ENCODE measurements around the gene LCORL.

- no peak for TF ChIP-seq CTCF (IDR thresholded peaks at IDR 0.05 in 2 of 3, conservative IDR thresholded peaks at IDR 0.05 in 1 of 3; ENCODE audit: borderline replicate concordance in 1 of 3, insufficient read depth in 1 of 3, low read depth in 2 of 3, low read length in 2 of 3)
- TF ChIP-seq POLR2AphosphoS5 (IDR thresholded peaks at IDR 0.05; ENCODE audit: low read depth, low read length), result no peak
- TF ChIP-seq EZH2 (IDR thresholded peaks at IDR 0.05), result no peak
- TF ChIP-seq, protein P1, sequence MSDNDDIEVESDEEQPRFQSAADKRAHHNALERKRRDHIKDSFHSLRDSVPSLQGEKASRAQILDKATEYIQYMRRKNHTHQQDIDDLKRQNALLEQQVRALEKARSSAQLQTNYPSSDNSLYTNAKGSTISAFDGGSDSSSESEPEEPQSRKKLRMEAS (IDR thresholded peaks at IDR 0.05), result no peak
- TF ChIP-seq POLR2A (IDR thresholded peaks at IDR 0.05; ENCODE audit: borderline replicate concordance, extremely low read depth, insufficient read depth, insufficient read length), result no peak
- TF ChIP-seq EGR1 (IDR thresholded peaks at IDR 0.05; ENCODE audit: low read depth), result no peak
- TF ChIP-seq, protein P2, sequence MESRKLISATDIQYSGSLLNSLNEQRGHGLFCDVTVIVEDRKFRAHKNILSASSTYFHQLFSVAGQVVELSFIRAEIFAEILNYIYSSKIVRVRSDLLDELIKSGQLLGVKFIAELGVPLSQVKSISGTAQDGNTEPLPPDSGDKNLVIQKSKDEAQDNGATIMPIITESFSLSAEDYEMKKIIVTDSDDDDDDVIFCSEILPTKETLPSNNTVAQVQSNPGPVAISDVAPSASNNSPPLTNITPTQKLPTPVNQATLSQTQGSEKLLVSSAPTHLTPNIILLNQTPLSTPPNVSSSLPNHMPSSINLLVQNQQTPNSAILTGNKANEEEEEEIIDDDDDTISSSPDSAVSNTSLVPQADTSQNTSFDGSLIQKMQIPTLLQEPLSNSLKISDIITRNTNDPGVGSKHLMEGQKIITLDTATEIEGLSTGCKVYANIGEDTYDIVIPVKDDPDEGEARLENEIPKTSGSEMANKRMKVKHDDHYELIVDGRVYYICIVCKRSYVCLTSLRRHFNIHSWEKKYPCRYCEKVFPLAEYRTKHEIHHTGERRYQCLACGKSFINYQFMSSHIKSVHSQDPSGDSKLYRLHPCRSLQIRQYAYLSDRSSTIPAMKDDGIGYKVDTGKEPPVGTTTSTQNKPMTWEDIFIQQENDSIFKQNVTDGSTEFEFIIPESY (IDR thresholded peaks at IDR 0.05; ENCODE audit: extremely low read depth, insufficient replicate concordance, low read length), result no peak
- TF ChIP-seq EZH2phosphoT487 (IDR thresholded peaks at IDR 0.05; ENCODE audit: borderline replicate concordance), result no peak
- TF ChIP-seq FOSL1 (IDR thresholded peaks at IDR 0.05; ENCODE audit: low read depth), result no peak
- TF ChIP-seq, protein P3, sequence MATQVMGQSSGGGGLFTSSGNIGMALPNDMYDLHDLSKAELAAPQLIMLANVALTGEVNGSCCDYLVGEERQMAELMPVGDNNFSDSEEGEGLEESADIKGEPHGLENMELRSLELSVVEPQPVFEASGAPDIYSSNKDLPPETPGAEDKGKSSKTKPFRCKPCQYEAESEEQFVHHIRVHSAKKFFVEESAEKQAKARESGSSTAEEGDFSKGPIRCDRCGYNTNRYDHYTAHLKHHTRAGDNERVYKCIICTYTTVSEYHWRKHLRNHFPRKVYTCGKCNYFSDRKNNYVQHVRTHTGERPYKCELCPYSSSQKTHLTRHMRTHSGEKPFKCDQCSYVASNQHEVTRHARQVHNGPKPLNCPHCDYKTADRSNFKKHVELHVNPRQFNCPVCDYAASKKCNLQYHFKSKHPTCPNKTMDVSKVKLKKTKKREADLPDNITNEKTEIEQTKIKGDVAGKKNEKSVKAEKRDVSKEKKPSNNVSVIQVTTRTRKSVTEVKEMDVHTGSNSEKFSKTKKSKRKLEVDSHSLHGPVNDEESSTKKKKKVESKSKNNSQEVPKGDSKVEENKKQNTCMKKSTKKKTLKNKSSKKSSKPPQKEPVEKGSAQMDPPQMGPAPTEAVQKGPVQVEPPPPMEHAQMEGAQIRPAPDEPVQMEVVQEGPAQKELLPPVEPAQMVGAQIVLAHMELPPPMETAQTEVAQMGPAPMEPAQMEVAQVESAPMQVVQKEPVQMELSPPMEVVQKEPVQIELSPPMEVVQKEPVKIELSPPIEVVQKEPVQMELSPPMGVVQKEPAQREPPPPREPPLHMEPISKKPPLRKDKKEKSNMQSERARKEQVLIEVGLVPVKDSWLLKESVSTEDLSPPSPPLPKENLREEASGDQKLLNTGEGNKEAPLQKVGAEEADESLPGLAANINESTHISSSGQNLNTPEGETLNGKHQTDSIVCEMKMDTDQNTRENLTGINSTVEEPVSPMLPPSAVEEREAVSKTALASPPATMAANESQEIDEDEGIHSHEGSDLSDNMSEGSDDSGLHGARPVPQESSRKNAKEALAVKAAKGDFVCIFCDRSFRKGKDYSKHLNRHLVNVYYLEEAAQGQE (IDR thresholded peaks at IDR 0.05; ENCODE audit: low read depth), result no peak
- TF ChIP-seq ZNF274 (IDR thresholded peaks at IDR 0.05; ENCODE audit: low read depth, low read length), result no peak
These were observed 48.3 kb upstream of the LCORL start for GRCh38 chr4:18069810-18070209.

Measured in HCT116 (cell line).